ENCODE results near the gene SLC2A10.

DNA sequence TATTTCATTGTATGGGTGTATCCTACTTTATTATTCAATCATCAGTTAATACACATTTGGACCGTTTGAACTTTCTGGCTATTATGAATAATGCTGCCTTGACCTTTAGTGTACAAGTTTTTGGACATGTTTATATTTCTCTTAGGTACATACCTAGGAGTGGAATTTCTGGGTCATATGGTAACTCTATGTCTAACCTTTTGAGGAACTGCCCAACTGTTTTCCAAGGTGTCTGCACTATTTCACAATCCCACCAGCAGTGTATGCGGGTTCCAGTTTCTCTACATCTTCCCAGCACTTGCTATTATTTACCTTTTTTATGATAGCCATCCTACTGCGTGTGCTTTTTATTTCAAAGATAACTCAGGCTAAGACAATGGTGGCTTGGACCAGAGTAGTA, 43.8 kb upstream of the SLC2A10 start:
- TF ChIP-seq, protein P1, sequence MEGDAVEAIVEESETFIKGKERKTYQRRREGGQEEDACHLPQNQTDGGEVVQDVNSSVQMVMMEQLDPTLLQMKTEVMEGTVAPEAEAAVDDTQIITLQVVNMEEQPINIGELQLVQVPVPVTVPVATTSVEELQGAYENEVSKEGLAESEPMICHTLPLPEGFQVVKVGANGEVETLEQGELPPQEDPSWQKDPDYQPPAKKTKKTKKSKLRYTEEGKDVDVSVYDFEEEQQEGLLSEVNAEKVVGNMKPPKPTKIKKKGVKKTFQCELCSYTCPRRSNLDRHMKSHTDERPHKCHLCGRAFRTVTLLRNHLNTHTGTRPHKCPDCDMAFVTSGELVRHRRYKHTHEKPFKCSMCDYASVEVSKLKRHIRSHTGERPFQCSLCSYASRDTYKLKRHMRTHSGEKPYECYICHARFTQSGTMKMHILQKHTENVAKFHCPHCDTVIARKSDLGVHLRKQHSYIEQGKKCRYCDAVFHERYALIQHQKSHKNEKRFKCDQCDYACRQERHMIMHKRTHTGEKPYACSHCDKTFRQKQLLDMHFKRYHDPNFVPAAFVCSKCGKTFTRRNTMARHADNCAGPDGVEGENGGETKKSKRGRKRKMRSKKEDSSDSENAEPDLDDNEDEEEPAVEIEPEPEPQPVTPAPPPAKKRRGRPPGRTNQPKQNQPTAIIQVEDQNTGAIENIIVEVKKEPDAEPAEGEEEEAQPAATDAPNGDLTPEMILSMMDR (IDR thresholded peaks at IDR 0.05) = no peak
- no peak for TF ChIP-seq POLR2A (IDR thresholded peaks at IDR 0.05)
